ENCODE data around the gene SLC52A1.

SLC52A1 gene

GRCh38 chr17:5047446-5047845 is 12.2 kb upstream of the SLC52A1 start:
- DNase-seq, result no peak
- no peak for TF ChIP-seq CTCF (IDR thresholded peaks at IDR 0.05)

GRCh38 chr17:5045496-5045895 is 10.3 kb upstream of the SLC52A1 start:
- no peak for TF ChIP-seq CTCF (IDR thresholded peaks at IDR 0.05)
- H3K9me3 ChIP-seq, result no peaks in the 10 kb centered on the region
- DNase-seq, result no peak
- H3K27me3 ChIP-seq, result no peaks in the 10 kb centered on the region
- no peaks in the 10 kb centered on the region for H3K4me1 ChIP-seq
- intact Hi-C loops (cut with DNase I; ENCODE audit: low total_unique reads), result no loop called here
- no peak overlapping the region for H3K4me3 ChIP-seq
- H3K27ac ChIP-seq, result no peak overlapping the region
- H3K36me3 ChIP-seq, result no peaks in the 10 kb centered on the region

More at GRCh38 chr17:5047446-5047845, 12.2 kb upstream of the SLC52A1 start:
- H3K4me3 ChIP-seq, result no peak overlapping the region
- no peaks in the 10 kb centered on the region for H3K36me3 ChIP-seq
- H3K4me1 ChIP-seq, result no peaks in the 10 kb centered on the region
- no peak overlapping the region for H3K27ac ChIP-seq
- intact Hi-C loops (cut with DNase I; ENCODE audit: low total_unique reads), result no loop called here
- H3K27me3 ChIP-seq, result no peaks in the 10 kb centered on the region
- H3K9me3 ChIP-seq, result no peaks in the 10 kb centered on the region

GRCh38 chr17:5044630-5045029 is 9.4 kb upstream of the SLC52A1 start:
- no peaks in the 10 kb centered on the region for H3K27me3 ChIP-seq
- H3K9me3 ChIP-seq, result no peaks in the 10 kb centered on the region
- H3K4me3 ChIP-seq, result no peak overlapping the region
- no peak for TF ChIP-seq CTCF (IDR thresholded peaks at IDR 0.05)
- no peak for DNase-seq
- no peak overlapping the region for H3K27ac ChIP-seq
- H3K36me3 ChIP-seq, result no peaks in the 10 kb centered on the region
- no peaks in the 10 kb centered on the region for H3K4me1 ChIP-seq
- intact Hi-C loops (cut with DNase I; ENCODE audit: low total_unique reads), result no loop called here

- no peak overlapping the region for H3K4me3 ChIP-seq
Measured at GRCh38 chr17:5043524-5043923, 8.3 kb upstream of the SLC52A1 start.

GRCh38 chr17:5042157-5043022 is 7.2 kb upstream of the SLC52A1 start:
- Histone ChIP-seq H3K27ac (no peak overlapping the region), H3K9me3 (no peaks in the 10 kb centered on the region), H3K27me3 (no peaks in the 10 kb centered on the region), H3K36me3 (no peaks in the 10 kb centered on the region), H3K4me3 (no peak overlapping the region), H3K4me1 (no peaks in the 10 kb centered on the region)
- intact Hi-C loops (cut with DNase I; ENCODE audit: low total_unique reads), result no loop called here
- TF ChIP-seq CTCF (IDR thresholded peaks at IDR 0.05), result no peak
- DNase-seq, result no peak

More at GRCh38 chr17:5043524-5043923, 8.3 kb upstream of the SLC52A1 start:
- Histone ChIP-seq H3K27me3 (no peaks in the 10 kb centered on the region), H3K36me3 (no peaks in the 10 kb centered on the region), H3K9me3 (no peaks in the 10 kb centered on the region), H3K27ac (no peak overlapping the region), H3K4me1 (no peaks in the 10 kb centered on the region)
- no peak for TF ChIP-seq CTCF (IDR thresholded peaks at IDR 0.05)
- intact Hi-C loops (cut with DNase I; ENCODE audit: low total_unique reads), result no loop called here
- no peak for DNase-seq

Measured in tibial artery (tissue), 4 donors.